GM18505 (cell line): ENCODE measurements around the gene CARD6.
"Not testable (repeated sequence)": the region's sequence is repeated elsewhere in the genome, so short reads cannot be mapped to it uniquely, and the experiment has no call there.

Source experiments
- ATAC-seq: cut with Tn5 transposase; IDR thresholded peaks from one replicate; pipeline ENCODE4 v1.9.1; 2021; ENCODE audit not compliant: unreplicated experiment
- POLR2A ChIP-seq: IDR thresholded peaks from 4 replicates; pipeline ENCODE4 v1.6.1; 2011; ENCODE audit warnings: borderline replicate concordance; ENCODE audit not compliant: insufficient read depth, insufficient read length; ENCODE audit errors: extremely low read depth

Gene CARD6, protein sequence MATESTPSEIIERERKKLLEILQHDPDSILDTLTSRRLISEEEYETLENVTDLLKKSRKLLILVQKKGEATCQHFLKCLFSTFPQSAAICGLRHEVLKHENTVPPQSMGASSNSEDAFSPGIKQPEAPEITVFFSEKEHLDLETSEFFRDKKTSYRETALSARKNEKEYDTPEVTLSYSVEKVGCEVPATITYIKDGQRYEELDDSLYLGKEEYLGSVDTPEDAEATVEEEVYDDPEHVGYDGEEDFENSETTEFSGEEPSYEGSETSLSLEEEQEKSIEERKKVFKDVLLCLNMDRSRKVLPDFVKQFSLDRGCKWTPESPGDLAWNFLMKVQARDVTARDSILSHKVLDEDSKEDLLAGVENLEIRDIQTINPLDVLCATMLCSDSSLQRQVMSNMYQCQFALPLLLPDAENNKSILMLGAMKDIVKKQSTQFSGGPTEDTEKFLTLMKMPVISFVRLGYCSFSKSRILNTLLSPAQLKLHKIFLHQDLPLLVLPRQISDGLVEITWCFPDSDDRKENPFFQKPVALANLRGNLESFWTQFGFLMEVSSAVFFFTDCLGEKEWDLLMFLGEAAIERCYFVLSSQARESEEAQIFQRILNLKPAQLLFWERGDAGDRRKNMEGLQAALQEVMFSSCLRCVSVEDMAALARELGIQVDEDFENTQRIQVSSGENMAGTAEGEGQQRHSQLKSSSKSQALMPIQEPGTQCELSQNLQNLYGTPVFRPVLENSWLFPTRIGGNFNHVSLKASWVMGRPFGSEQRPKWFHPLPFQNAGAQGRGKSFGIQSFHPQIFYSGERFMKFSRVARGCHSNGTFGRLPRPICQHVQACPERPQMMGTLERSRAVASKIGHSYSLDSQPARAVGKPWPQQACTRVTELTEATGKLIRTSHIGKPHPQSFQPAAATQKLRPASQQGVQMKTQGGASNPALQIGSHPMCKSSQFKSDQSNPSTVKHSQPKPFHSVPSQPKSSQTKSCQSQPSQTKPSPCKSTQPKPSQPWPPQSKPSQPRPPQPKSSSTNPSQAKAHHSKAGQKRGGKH

DNA sequence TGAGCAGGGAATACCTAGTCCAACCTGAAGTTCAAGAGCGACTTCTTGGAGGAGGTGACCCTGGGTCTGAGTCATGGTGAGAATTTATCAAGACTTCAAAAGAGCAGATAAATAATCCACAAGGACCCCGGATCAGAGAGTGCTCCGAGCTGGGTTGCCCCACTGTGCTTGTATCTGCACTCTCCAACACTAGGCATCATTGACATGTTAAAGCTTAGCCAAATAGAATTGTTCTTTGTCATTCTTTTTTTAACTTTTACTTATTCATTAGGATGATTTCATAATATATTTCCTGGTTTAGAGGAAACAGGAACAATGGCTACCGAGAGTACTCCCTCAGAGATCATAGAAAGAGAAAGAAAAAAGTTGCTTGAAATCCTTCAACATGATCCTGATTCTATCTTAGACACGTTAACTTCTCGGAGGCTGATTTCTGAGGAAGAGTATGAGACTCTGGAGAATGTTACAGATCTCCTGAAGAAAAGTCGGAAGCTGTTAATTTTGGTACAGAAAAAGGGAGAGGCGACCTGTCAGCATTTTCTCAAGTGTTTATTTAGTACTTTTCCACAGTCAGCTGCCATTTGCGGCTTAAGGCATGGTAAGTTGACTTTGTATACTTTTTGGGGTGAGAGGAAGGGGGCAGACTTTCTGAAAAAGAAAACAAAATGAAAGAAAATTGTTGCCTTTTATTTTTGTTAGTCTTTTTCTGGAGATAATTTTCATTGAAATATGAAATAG is at the start of gene CARD6:
Gene CARD6 (plus strand): TSS at position 300 of the 738 bp plus-strand sequence. CDS start 16 bp downstream, at position 316.
- TF ChIP-seq POLR2A = peak; percentile 22
- peak; percentile 52 for ATAC-seq

DNA sequence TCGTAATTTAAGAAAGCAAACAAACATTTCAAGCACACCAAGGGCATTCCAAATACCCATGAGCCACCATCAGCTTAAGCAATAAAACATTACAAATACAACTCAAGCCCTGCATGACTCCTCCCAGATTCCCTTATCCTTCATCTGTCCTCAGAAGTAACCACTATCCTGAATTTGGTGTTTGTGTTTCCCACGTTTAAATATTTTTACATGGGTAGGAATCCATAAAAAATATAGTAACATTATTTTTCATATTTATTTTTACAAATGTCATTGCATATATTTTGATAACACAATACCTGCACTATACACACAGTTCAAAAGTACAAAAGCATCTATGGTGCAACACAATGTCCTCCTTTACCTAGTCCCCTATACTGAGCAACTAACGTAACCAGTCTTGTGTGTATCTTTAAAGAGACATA is 49.4 kb upstream of the CARD6 start:
- no peak for ATAC-seq
- no peak for TF ChIP-seq POLR2A

DNA sequence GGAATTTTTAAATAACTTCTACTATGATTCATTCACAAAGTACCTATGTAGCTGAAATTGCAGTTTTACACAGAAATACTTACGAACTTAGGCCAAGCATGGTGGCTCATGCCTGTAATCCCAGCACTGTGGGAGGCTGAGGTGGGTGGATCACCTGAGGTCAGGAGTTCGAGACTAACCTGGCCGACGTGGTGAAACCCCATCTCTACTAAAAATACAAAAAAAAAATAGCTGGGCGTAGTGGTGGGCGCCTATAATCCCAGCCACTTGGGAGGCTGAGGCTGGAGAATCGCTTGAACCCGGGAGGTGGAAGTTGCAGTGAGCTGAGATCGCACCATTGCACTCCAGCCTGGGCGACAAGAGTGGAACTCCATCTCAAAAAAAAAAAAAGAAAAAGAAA is 48.5 kb upstream of the CARD6 start:
- not testable (repeated sequence) for ATAC-seq

DNA sequence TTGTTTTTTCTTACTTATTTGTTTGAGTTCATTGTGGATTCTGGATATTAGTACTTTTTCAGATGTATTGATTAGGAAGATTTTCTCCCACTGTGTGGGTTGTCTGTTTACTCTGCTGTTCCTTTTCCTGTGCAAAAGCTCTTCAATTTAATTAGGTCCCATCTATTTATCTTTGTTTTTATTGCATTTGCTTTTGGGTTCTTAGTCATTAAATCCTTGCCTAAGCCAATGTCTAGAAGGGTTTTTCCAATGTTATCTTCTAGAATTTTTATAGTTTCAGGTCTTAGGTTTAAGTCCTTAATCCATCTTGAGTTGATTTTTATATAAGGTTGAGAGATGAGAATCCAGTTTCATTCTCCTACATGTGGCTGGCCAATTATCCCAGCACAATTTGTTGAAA is 46.8 kb upstream of the CARD6 start:
- not testable (repeated sequence) for ATAC-seq

DNA sequence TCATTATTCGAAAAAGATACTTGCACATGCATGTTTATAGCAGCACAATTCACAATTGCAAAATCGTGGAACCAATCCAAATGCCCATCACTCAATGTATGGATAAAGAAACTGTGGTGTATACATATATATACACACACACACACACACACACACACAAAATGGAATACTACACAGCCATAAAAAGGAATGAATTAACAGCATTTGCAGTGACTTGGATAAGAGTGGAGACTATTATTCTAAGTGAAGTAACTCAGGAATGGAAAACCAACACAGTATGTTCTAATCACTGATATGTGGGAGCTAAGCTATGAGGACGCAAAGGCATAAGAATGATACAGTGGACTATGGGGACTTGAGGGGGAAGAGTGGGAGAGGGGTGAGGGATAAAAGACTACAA is 46.3 kb upstream of the CARD6 start:
- ATAC-seq = not testable (repeated sequence)

DNA sequence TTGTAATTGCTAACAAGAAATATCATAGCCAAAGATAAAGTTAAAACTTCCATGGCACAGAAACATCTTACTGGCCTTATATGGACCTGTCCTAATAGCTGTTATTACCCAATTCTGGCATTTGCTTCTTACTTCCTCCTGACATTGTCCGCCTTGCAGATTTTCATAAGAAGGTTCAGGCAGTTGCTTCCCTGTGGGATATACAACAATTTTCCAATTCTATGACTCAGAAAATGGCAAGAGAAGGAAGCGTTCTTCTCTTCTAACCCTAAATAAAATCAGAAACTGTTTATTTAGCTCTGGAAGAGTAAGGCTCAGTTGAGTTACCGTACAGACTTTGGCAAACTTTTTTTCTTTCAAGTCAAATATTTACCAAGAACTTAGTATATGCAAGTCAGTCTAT is 44.7 kb upstream of the CARD6 start:
- TF ChIP-seq POLR2A = no peak
- no peak for ATAC-seq

DNA sequence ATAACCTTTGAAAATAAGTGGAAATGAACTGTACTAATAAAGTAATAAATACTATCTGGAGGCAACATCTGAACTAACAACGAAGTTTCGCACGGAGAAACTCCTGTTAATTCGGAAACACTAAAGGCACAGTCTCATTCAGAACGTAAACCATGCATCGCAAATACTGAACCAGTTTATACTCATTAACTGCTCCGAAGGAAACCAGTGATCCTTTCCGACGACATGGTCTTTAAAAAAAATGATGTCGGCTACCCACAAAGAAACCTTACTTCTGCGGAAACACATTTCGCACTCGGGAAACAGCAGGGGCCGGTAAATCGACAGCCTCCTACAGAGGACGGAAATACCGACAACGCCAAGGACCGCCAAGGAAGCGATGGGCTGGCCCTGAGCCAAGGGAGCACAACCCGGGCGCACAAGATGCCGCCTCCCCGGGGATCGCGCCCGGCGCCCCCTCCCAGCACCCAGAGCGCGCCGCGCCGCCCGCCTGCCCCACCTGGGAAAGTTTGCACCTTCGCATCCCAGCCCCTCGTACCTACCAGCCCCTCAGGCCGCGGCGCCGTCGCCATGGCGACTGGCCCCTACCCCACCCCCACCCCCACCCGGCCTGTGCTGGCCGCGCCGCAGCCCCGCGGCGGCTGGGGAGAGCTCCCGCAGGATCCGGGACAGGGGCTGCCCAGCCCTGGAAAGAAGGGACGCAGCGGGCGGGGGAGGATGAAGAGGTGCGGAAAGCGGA is 43.7 kb upstream of the CARD6 start:
- TF ChIP-seq POLR2A = peak; percentile 47
- ATAC-seq = peak; percentile 44

DNA sequence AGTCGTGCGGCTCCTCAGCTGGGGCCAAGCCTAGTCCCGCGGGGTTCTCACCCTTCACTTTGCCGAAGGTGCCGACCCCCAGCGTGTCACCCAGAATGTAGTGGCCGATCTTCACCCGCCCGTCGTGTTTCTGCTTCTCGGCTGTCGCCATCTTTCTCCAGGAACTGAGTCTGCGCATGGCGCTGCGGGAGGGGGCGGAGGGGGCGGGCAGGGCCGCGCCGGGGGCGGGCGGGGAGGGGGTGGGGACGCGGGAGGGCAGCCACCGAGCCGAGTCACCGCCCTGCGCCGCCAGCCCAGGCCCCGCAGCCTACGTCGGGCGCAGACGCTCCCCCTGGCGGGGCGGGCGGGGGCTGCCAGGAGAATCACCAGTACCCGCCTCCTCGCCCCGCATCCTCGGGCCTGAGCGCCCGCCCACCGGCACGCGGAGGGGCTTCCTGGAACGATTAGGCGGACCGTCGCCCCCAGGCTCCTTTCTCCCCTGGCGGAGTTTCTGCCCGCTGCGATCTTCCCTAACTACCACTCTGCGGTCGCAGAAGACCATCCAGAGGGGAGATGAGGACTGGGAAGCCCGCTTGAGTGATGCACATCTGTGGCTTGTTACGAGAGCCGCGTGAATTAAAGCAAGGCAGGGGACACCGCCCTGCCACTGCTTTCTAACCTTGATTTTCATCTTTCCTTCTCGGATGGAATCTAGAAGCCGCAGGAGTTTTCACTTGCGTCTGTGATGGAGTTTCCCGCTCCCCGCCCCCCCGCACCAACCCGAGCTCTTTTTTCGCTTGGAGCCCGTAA is 43.0 kb upstream of the CARD6 start, which contains the start of gene PRKAA1:
Gene PRKAA1 (minus strand): TSS at position 363 of the 789 bp plus-strand sequence. CDS start 185 bp downstream, at position 178.
- peak; percentile 81 for TF ChIP-seq POLR2A
- ATAC-seq = peak; percentile 94

DNA sequence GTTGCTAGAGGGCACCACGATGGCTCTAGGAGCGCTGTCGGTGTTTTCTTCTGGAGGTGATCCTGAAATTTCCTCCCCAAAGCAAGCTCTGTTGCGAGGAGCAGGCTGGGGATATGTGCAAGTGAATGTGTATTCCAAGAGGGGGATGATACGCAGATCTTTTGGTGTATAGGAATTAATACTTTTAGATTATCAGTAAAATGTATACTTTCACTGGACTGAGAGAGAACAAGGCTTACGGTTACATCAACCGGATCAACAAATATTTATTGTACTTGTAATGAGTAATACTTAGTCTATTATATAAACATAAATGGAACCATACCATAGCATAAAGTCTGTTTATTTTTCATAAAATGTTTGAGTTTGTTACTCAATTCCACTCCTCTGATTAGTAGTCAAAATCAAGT is 42.4 kb upstream of the CARD6 start:
- no peak for TF ChIP-seq POLR2A
- ATAC-seq = no peak

DNA sequence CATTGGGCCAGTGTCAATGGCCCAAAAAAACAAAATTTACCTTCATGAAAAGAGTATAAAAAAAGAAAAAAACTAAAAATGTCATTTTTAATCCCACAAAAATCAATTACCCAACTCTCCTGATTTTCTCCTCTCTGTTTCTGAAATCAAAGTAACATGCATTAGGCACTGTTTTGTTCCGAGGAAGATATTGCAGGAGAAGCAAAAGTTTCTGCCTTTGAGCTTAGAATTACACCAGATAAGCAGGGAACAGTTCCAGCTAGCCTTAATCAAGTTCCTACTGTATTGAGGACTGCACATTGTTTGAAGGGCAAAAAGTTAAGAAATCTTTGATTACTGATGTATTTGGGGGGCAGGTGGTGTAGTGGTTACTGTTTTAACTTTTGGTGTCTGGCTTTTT is 41.9 kb upstream of the CARD6 start:
- ATAC-seq = no peak
- no peak for TF ChIP-seq POLR2A

DNA sequence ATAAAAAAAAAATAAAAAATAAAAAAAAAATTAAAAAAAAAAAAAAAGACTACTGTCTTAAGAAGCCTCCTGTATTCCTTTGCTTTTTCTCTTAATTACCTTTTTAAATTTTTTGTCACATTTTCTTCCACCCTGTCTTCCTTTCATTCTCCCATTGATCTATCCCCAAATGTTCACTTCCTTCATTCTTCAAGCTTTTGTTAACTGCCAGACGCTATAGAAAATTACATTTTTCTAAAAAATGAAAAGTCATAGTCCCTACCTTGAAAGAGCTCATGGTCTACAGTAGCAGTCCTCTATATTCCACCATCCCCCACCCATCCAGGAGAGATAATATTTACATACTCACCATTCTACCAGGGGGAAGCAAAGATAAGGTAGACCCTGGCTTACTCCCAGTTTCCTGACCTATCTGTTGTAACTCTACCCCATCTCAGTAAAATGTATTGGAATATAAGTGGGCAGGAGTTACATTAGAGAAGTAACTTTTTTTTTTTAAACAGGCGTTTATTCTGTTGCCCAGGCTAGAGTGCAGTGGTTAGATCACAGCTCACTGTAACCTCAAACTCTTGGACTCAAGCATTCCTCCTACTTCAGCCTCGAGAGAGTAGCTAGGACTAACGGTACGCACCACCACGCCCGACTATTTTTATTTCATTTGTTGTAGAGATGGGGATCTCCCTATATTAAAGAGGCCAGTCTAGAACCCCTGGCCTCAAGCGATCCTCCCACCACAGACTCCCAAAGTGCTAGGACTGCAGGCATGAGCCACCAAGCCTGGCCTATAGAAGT is 39.2 kb upstream of the CARD6 start:
- no peak for ATAC-seq
- TF ChIP-seq POLR2A = no peak
